ENCODE measurements around the gene MIA2. TPM values are rescaled to one million over a fixed set of nuclear protein-coding genes. Genes with fewer than 3 reads are reported as not detected.
"Not testable (repeated sequence)": the region's sequence is repeated elsewhere in the genome, so short reads cannot be mapped to it uniquely, and the experiment has no call there.

MIA2 gene
- total and polyA plus RNA-seq, 4 donors: 39.2 to 106 (median 56.4) TPM

- no peak overlapping the region for H3K27ac ChIP-seq (ENCODE audit: low read depth in 1 of 2, low read length in 2 of 2)
- no peak overlapping the region for H3K4me3 ChIP-seq (ENCODE audit: low read depth in 1 of 3, low read length in 3 of 3)
- H3K4me1 ChIP-seq (ENCODE audit: control insufficient read depth in 4 of 4, insufficient read depth in 4 of 4, low read length in 3 of 4): no peaks in the 10 kb centered on the region
- no peaks in the 10 kb centered on the region for H3K27me3 ChIP-seq (ENCODE audit: control insufficient read depth in 4 of 4, insufficient read depth in 4 of 4, low read length in 3 of 4)
- H3K36me3 ChIP-seq (ENCODE audit: control insufficient read depth in 4 of 4, insufficient read depth in 3 of 4, low read depth in 1 of 4, low read length in 3 of 4): no peaks in the 10 kb centered on the region
- no peak for DNase-seq (ENCODE audit: low spot score)
- 71% methylated on average over 3 of the region's 3 CpGs for WGBS
- no peak overlapping the region for H3K9ac ChIP-seq (ENCODE audit: low read depth in 1 of 2, low read length in 2 of 2)
- no peak for TF ChIP-seq MAX (IDR thresholded peaks at IDR 0.05)
- peak; percentile 11 for TF ChIP-seq NR2F2 (IDR thresholded peaks at IDR 0.05)
- no peaks in the 10 kb centered on the region for H3K9me3 ChIP-seq (ENCODE audit: control insufficient read depth in 4 of 4, low read length in 3 of 4)
These were observed 14.6 kb upstream of the MIA2 start for GRCh38 chr14:39219075-39219499.

- H3K4me1 ChIP-seq (ENCODE audit: control insufficient read depth in 4 of 4, insufficient read depth in 4 of 4, low read length in 3 of 4); H3K9ac ChIP-seq (ENCODE audit: low read depth in 1 of 2, low read length in 2 of 2); H3K36me3 ChIP-seq (ENCODE audit: control insufficient read depth in 4 of 4, insufficient read depth in 3 of 4, low read depth in 1 of 4, low read length in 3 of 4); DNase-seq (ENCODE audit: low spot score); H3K4me3 ChIP-seq (ENCODE audit: low read depth in 1 of 3, low read length in 3 of 3); H3K9me3 ChIP-seq (ENCODE audit: control insufficient read depth in 4 of 4, low read length in 3 of 4); H3K27me3 ChIP-seq (ENCODE audit: control insufficient read depth in 4 of 4, insufficient read depth in 4 of 4, low read length in 3 of 4); H3K27ac ChIP-seq (ENCODE audit: low read depth in 1 of 2, low read length in 2 of 2): not testable (repeated sequence)
- 95% methylated on average over 1 of the region's 1 CpG for WGBS
These were observed 13.2 kb upstream of the MIA2 start for GRCh38 chr14:39220473-39220872.

- Histone ChIP-seq H3K27me3 (ENCODE audit: control insufficient read depth in 4 of 4, insufficient read depth in 4 of 4, low read length in 3 of 4) (no peaks in the 10 kb centered on the region), H3K9ac (ENCODE audit: low read depth in 1 of 2, low read length in 2 of 2) (no peak overlapping the region), H3K27ac (ENCODE audit: low read depth in 1 of 2, low read length in 2 of 2) (no peak overlapping the region), H3K9me3 (ENCODE audit: control insufficient read depth in 4 of 4, low read length in 3 of 4) (no peaks in the 10 kb centered on the region), H3K4me1 (ENCODE audit: control insufficient read depth in 4 of 4, insufficient read depth in 4 of 4, low read length in 3 of 4) (peaks cover 2 to 9% (median 4%) of the 10 kb centered on the region in 4 donors), H3K36me3 (ENCODE audit: control insufficient read depth in 4 of 4, insufficient read depth in 3 of 4, low read depth in 1 of 4, low read length in 3 of 4) (no peaks in the 10 kb centered on the region), H3K4me3 (ENCODE audit: low read depth in 1 of 3, low read length in 3 of 3) (no peak overlapping the region)
- TF ChIP-seq MAX (IDR thresholded peaks at IDR 0.05): no peak
- no peak for TF ChIP-seq RXRA (IDR thresholded peaks at IDR 0.05)
- no peak for TF ChIP-seq REST (IDR thresholded peaks at IDR 0.05)
- no peak for TF ChIP-seq ATF3 (IDR thresholded peaks at IDR 0.05)
- no peak for TF ChIP-seq ZBTB33 (IDR thresholded peaks at IDR 0.05)
- TF ChIP-seq GABPA (IDR thresholded peaks at IDR 0.05 in 1 of 2, conservative IDR thresholded peaks at IDR 0.05 in 1 of 2): no peak
- DNase-seq (ENCODE audit: low spot score): no peak
- WGBS: 81% methylated on average over 3 of the region's 3 CpGs
These were observed 5.7 kb upstream of the MIA2 start for GRCh38 chr14:39228044-39228443.

Data from liver (tissue), 9 donors.